ENCODE results near the gene OR10H3. TPM values are rescaled to one million over a fixed set of nuclear protein-coding genes. Genes with fewer than 3 reads are reported as not detected.

OR10H3 gene
- total and polyA plus RNA-seq, 2 of the 8 experiments (the other 6 are each of a cell fraction or from before 2014, with no cell fraction given): not detected

DNA sequence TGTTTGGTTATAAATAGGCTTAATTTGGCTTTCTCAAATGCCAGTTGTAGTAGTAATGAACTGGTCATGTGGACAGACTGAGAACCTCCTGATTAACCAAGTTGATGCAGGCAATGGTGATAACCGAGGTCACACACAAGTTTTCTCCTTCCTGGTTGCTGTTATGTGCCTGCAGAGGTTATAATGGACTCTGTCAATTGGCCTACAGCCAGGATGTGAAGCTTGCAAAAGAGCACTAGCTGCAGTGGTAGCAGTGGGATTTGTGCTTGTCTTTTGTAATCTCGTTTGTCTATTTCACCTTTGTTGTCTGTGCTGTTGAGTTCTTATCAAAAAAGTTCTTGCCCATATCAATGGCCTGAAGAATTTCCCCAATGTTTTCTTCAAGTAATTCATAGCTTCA, 20.6 kb downstream of the OR10H3 start:
- no peak for FAIRE-seq

More for the DNA sequence above, 20.6 kb downstream of the OR10H3 start:
- no peak overlapping the region for H3K9ac ChIP-seq (replicated peaks in 1 of 4; ENCODE audit: extremely low read depth in 1 of 4, low read depth in 3 of 4, low read length in 3 of 4)
- POLR2A ChIA-PET (ENCODE audit: partially characterized antibody): no interaction called here
- CTCF ChIA-PET (ENCODE audit: partially characterized antibody): no interaction called here
- H3K27ac ChIP-seq (ENCODE audit: low read depth, low read length): no peak overlapping the region
- H2AFZ ChIP-seq (ENCODE audit: low read length): no peak overlapping the region
- no peak overlapping the region for H2BK120ac ChIP-seq (replicated peaks; ENCODE audit: low read depth, low read length)
- no peaks in the 10 kb centered on the region for H3K23me2 ChIP-seq (ENCODE audit: low read depth, low read length)
- H3K79me2 ChIP-seq (ENCODE audit: control insufficient read depth in 1 of 2, insufficient read depth in 2 of 2, low read length in 2 of 2): no peaks in the 10 kb centered on the region
- H3K4me3 ChIP-seq (ENCODE audit: extremely low read depth in 1 of 4, insufficient read depth in 2 of 4, low read depth in 3 of 4, low read length in 4 of 4): no peak overlapping the region
- no peak overlapping the region for H4K91ac ChIP-seq (replicated peaks; ENCODE audit: insufficient read length, low read length)
- H4K5ac ChIP-seq (ENCODE audit: insufficient read length, low read depth, low read length): no peak overlapping the region
- no peak overlapping the region for H3K4ac ChIP-seq (replicated peaks; ENCODE audit: insufficient read length, low read depth, low read length)
- H3K14ac ChIP-seq (ENCODE audit: insufficient read length): no peak overlapping the region
- no peaks in the 10 kb centered on the region for H3K36me3 ChIP-seq (ENCODE audit: control insufficient read depth in 2 of 4, insufficient read depth in 4 of 4, low read length in 3 of 4)
- no peak overlapping the region for H3K4me2 ChIP-seq (ENCODE audit: insufficient read depth in 1 of 2, low read depth in 2 of 2, low read length in 2 of 2)
- H4K8ac ChIP-seq (ENCODE audit: extremely low read depth, insufficient read depth, low read length): no peak overlapping the region
- H2BK15ac ChIP-seq (ENCODE audit: low read length): no peak overlapping the region
- no peaks in the 10 kb centered on the region for H3K79me1 ChIP-seq (ENCODE audit: low read depth, low read length)
- H2BK5ac ChIP-seq (ENCODE audit: low read depth, low read length): no peak overlapping the region
- H3K18ac ChIP-seq (ENCODE audit: extremely low read depth, low read length): no peak overlapping the region
- TF ChIP-seq POLR2A (IDR thresholded peaks at IDR 0.05; ENCODE audit: control extremely low read depth in 1 of 2, low read depth in 2 of 2, low read length in 2 of 2) (no peak), SRF (IDR thresholded peaks at IDR 0.05; ENCODE audit: low read depth, low read length) (no peak), CBX8 (IDR thresholded peaks at IDR 0.05; ENCODE audit: borderline replicate concordance, low read depth, low read length) (no peak), HDAC2 (IDR thresholded peaks at IDR 0.05; ENCODE audit: borderline replicate concordance in 1 of 2, low read depth in 2 of 2, low read length in 2 of 2) (no peak), CHD2 (IDR thresholded peaks at IDR 0.05; ENCODE audit: low read length) (no peak), SP4 (IDR thresholded peaks at IDR 0.05; ENCODE audit: low read length) (no peak), GTF2F1 (IDR thresholded peaks at IDR 0.05; ENCODE audit: borderline replicate concordance, low read depth, low read length) (no peak), YY1 (IDR thresholded peaks at IDR 0.05; ENCODE audit: low read depth, low read length) (no peak), BRCA1 (IDR thresholded peaks at IDR 0.05; ENCODE audit: low read depth, low read length) (no peak), RFX5 (IDR thresholded peaks at IDR 0.05; ENCODE audit: borderline replicate concordance, low read depth, low read length) (no peak)
- TF ChIP-seq, protein P1, sequence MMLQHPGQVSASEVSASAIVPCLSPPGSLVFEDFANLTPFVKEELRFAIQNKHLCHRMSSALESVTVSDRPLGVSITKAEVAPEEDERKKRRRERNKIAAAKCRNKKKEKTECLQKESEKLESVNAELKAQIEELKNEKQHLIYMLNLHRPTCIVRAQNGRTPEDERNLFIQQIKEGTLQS (IDR thresholded peaks at IDR 0.05; ENCODE audit: insufficient read depth, low read depth, low read length): no peak
- TF ChIP-seq, protein P2, sequence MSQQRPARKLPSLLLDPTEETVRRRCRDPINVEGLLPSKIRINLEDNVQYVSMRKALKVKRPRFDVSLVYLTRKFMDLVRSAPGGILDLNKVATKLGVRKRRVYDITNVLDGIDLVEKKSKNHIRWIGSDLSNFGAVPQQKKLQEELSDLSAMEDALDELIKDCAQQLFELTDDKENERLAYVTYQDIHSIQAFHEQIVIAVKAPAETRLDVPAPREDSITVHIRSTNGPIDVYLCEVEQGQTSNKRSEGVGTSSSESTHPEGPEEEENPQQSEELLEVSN (IDR thresholded peaks at IDR 0.05): no peak
- no peak overlapping the region for H2BK12ac ChIP-seq (ENCODE audit: low read depth, low read length)
- H3K56ac ChIP-seq (replicated peaks; ENCODE audit: insufficient read length, low read depth, low read length): no peak overlapping the region
- no peaks in the 10 kb centered on the region for H3K27me3 ChIP-seq (replicated peaks in 1 of 4; ENCODE audit: control insufficient read depth in 3 of 4, extremely low read depth in 1 of 4, insufficient read depth in 3 of 4, low read length in 3 of 4)
- no peak overlapping the region for H2AK5ac ChIP-seq (ENCODE audit: low read depth, low read length)
- H3K4me1 ChIP-seq (replicated peaks in 1 of 4; ENCODE audit: control insufficient read depth in 3 of 4, insufficient read depth in 4 of 4, low read length in 3 of 4): no peaks in the 10 kb centered on the region
- DNase-seq (ENCODE audit: low read depth in 1 of 2, low spot score in 2 of 2): no peak
- WGBS, 2 experiments (ENCODE audit: extremely low coverage in 1 of 2, insufficient coverage in 1 of 2, insufficient read length in 1 of 2, insufficient replicate concordance in 2 of 2, low coverage in 1 of 2, low lambda C conversion rate in 2 of 2, missing lambda C conversion rate in 1 of 2): 72% methylated on average over 2 of the region's 2 CpGs; no CpG with 5 or more reads in 1 of the 2 experiments
- H3K9me3 ChIP-seq (ENCODE audit: insufficient read depth in 2 of 2, low read depth in 1 of 2, low read length in 1 of 2): peaks cover 62 to 72% of the 10 kb centered on the region in 2 experiments
- no peak overlapping the region for H3K23ac ChIP-seq (ENCODE audit: insufficient read length)
- no peak overlapping the region for H2BK20ac ChIP-seq (ENCODE audit: low read length)
- H4K20me1 ChIP-seq (replicated peaks in 1 of 2; ENCODE audit: control insufficient read depth in 1 of 2, insufficient read depth in 2 of 2, low read length in 2 of 2): no peaks in the 10 kb centered on the region
